GM23338 (cell line): ENCODE data around the gene FGFBP1. TPM values are rescaled to one million over a fixed set of nuclear protein-coding genes. Genes with fewer than 3 reads are reported as not detected.

Experiments
- ATAC-seq: fragments of 200-7000 bp; cut with Tn5 transposase; 3 replicates; pipeline ENCODE4 v1.9.1; 2020
- DNase-seq: peaks from one replicate; pipeline ENCODE4 v3.0.0-alpha.2; 2015; ENCODE audit warnings: low spot score
- H2AFZ ChIP-seq: fragments of 200-600 bp; sonication (generic); 2 replicates; pipeline ENCODE4 v1.8.0; 2016; ENCODE audit warnings: antibody characterized with exemption, mild to moderate bottlenecking, moderate library complexity
- H3F3A ChIP-seq: fragments of 200-600 bp; sonication (generic); replicated peaks from 2 replicates; pipeline ENCODE4 v1.8.0; 2017; ENCODE audit warnings: antibody characterized with exemption, mixed run types, low read depth
- H3K27ac ChIP-seq: fragments of 200-600 bp; sonication (generic); 2 replicates; pipeline ENCODE4 v1.6.1; 2016; ENCODE audit warnings: low read depth
- H3K27me3 ChIP-seq: fragments of 200-600 bp; sonication (generic); 2 replicates; pipeline ENCODE4 v1.8.0; 2016; ENCODE audit warnings: mild to moderate bottlenecking, mixed run types, moderate library complexity; ENCODE audit not compliant: insufficient read depth
- H3K36me3 ChIP-seq: fragments of 200-600 bp; sonication (generic); 2 replicates; pipeline ENCODE4 v1.8.0; 2016; ENCODE audit warnings: mild to moderate bottlenecking; ENCODE audit not compliant: insufficient read depth
- H3K4me1 ChIP-seq: fragments of 200-600 bp; sonication (generic); 2 replicates; pipeline ENCODE4 v1.8.0; 2016; ENCODE audit warnings: mild to moderate bottlenecking, moderate library complexity; ENCODE audit not compliant: insufficient read depth
- H3K4me2 ChIP-seq: fragments of 200-600 bp; sonication (generic); 2 replicates; pipeline ENCODE4 v1.7.1; 2017; ENCODE audit warnings: mixed run types
- H3K4me3 ChIP-seq: fragments of 200-600 bp; sonication (generic); 2 replicates; pipeline ENCODE4 v1.6.1; 2016; ENCODE audit warnings: mixed run types
- H3K79me2 ChIP-seq: fragments of 200-600 bp; sonication (generic); replicated peaks from 2 replicates; pipeline ENCODE4 v1.8.0; 2017; ENCODE audit warnings: mild to moderate bottlenecking; ENCODE audit not compliant: insufficient read depth
- H3K9me2 ChIP-seq: fragments of 200-600 bp; sonication (generic); 2 replicates; pipeline ENCODE4 v1.8.0; 2017; ENCODE audit not compliant: insufficient read depth
- H4K20me1 ChIP-seq: fragments of 200-600 bp; sonication (generic); replicated peaks from 2 replicates; pipeline ENCODE4 v1.8.0; 2017; ENCODE audit warnings: mild to moderate bottlenecking; ENCODE audit not compliant: insufficient read depth
- H3K27ac Mint-ChIP-seq: 2 replicates; pipeline ENCODE4 v1.8.0; 2020; ENCODE audit warnings: inconsistent platforms, mild to moderate bottlenecking, moderate library complexity, mixed read lengths
- H3K27me3 Mint-ChIP-seq: 3 replicates; pipeline ENCODE4 v1.8.0; 2022; ENCODE audit warnings: low read depth, mild to moderate bottlenecking, moderate library complexity, mixed read lengths, inconsistent platforms; ENCODE audit not compliant: insufficient read depth, poor library complexity
- H3K36me3 Mint-ChIP-seq: 3 replicates; pipeline ENCODE4 v1.8.0; 2021; ENCODE audit warnings: low read depth, mild to moderate bottlenecking, inconsistent platforms, moderate library complexity, mixed read lengths
- H3K4me1 Mint-ChIP-seq: 3 replicates; pipeline ENCODE4 v1.8.0; 2020; ENCODE audit warnings: mild to moderate bottlenecking, inconsistent platforms, mixed read lengths
- H3K4me3 Mint-ChIP-seq: 3 replicates; pipeline ENCODE4 v1.8.0; 2021; ENCODE audit warnings: moderate library complexity, mild to moderate bottlenecking, inconsistent platforms, mixed read lengths
- H3K9me3 Mint-ChIP-seq: 3 replicates; pipeline ENCODE4 v1.8.0; 2020; ENCODE audit warnings: moderate library complexity, mild to moderate bottlenecking, inconsistent platforms, mixed read lengths
- CREB1 ChIP-seq: fragments of 250-450 bp; sonication (Bioruptor Pico); IDR thresholded peaks from 2 replicates; pipeline ENCODE4 v1.5.0; 2020; ENCODE audit warnings: low read depth, mild to moderate bottlenecking, moderate library complexity
- ETS1 ChIP-seq: IDR thresholded peaks from 2 replicates; pipeline ENCODE4 v1.6.1; 2016; ENCODE audit warnings: antibody characterized with exemption
- EZH2 ChIP-seq: fragments of 200-600 bp; sonication (generic); IDR thresholded peaks from one replicate; pipeline ENCODE4 v1.8.0; 2017; ENCODE audit warnings: antibody characterized with exemption, mild to moderate bottlenecking, low read depth; ENCODE audit not compliant: unreplicated experiment
- EZH2phosphoT487 ChIP-seq: fragments of 200-600 bp; sonication (generic); IDR thresholded peaks from one replicate; pipeline ENCODE4 v1.8.1; 2018; ENCODE audit warnings: antibody characterized with exemption; ENCODE audit not compliant: unreplicated experiment
- JUNB ChIP-seq: IDR thresholded peaks from one replicate; pipeline ENCODE4 v1.6.1; 2016; ENCODE audit warnings: antibody characterized with exemption; ENCODE audit not compliant: unreplicated experiment
- NANOG ChIP-seq: IDR thresholded peaks from 2 replicates; pipeline ENCODE4 v1.6.1; 2016; ENCODE audit warnings: antibody characterized with exemption, borderline replicate concordance
- POLR2AphosphoS5 ChIP-seq: IDR thresholded peaks from 2 replicates; pipeline ENCODE4 v1.6.1; 2016; ENCODE audit warnings: antibody characterized with exemption, low read depth
- REST ChIP-seq: IDR thresholded peaks from one replicate; pipeline ENCODE4 v1.6.1; 2018; ENCODE audit warnings: antibody characterized with exemption; ENCODE audit not compliant: unreplicated experiment
- STAT1 ChIP-seq: IDR thresholded peaks from one replicate; pipeline ENCODE4 v1.6.1; 2016; ENCODE audit warnings: antibody characterized with exemption; ENCODE audit not compliant: unreplicated experiment
- ZNF114 ChIP-seq: fragments of 250-450 bp; sonication (Bioruptor Pico); IDR thresholded peaks from 2 replicates; pipeline ENCODE4 v1.5.0; 2020; ENCODE audit warnings: mild to moderate bottlenecking, moderate library complexity
- ZNF331 ChIP-seq: fragments of 250-450 bp; sonication (Bioruptor Pico); IDR thresholded peaks from 2 replicates; pipeline ENCODE4 v1.5.0; 2020; ENCODE audit warnings: low read depth, mild to moderate bottlenecking, moderate library complexity
- polyA plus RNA-seq: library from polyadenylated mRNA; unstranded; fragments of >200 nt; fragmentation: Nextera tagmentation; extraction: Ambion mirVana; gene quantifications from 2 replicates; pipeline ENCODE4 v1.2.1, GENCODE V29; 2016
- total RNA-seq: library from RNA; depleted of rRNA; stranded (reverse); fragments of >200 nt; shearing (Covaris generic); gene quantifications from 2 replicates; pipeline ENCODE4 v1.2.3, GENCODE V29; 2014

FGFBP1 gene
- total and polyA plus RNA-seq, 2 experiments from 2014 or later = 0.15 TPM; not detected in 1

- TF ChIP-seq REST (no peak), EZH2phosphoT487 (no peak), EZH2 (no peak), ZNF114 (CRISPR knock-in tag) (no peak), ETS1 (no peak), POLR2AphosphoS5 (no peak), NANOG (no peak), CREB1 (no peak), JUNB (no peak)
Observed at GRCh38 chr4:15971068-15971801, 32.7 kb upstream of the FGFBP1 start (continued).

- Mint-ChIP-seq H3K4me3 (no peak overlapping the region), H3K36me3 (peaks cover 41% of the 10 kb centered on the region), H3K27ac (no peak overlapping the region), H3K9me3 (peaks cover 16% of the 10 kb centered on the region), H3K27me3 (no peaks in the 10 kb centered on the region), H3K4me1 (peaks cover 3% of the 10 kb centered on the region; the same call in 2 of the 3 replicates)
- H3K27me3 ChIP-seq = no peaks in the 10 kb centered on the region
- no peaks in the 10 kb centered on the region for H3F3A ChIP-seq
- no peak overlapping the region for H3K4me2 ChIP-seq
- DNase-seq = no peak
- no peaks in the 10 kb centered on the region for H3K4me1 ChIP-seq
- H3K79me2 ChIP-seq = no peaks in the 10 kb centered on the region
- no peaks in the 10 kb centered on the region for H3K9me2 ChIP-seq
- no peak overlapping the region for H2AFZ ChIP-seq
- H4K20me1 ChIP-seq = no peaks in the 10 kb centered on the region; the same call in 1 of the 2 replicates
- H3K36me3 ChIP-seq = peaks cover 5% of the 10 kb centered on the region; the same call in 1 of the 2 replicates
- no peak overlapping the region for H3K27ac ChIP-seq
- H3K4me3 ChIP-seq = no peak overlapping the region
- no peak for ATAC-seq
- TF ChIP-seq ZNF114 (CRISPR knock-in tag) (no peak), ETS1 (no peak), ZNF331 (CRISPR knock-in tag) (no peak), EZH2 (no peak), STAT1 (no peak), REST (no peak), JUNB (no peak), NANOG (no peak), POLR2AphosphoS5 (no peak), EZH2phosphoT487 (no peak)
Observed at GRCh38 chr4:15968551-15969300, 30.2 kb upstream of the FGFBP1 start.
